Liver (tissue), 9 donors: ENCODE results near the gene CHAC1. TPM values are rescaled to one million over a fixed set of nuclear protein-coding genes. Genes with fewer than 3 reads are reported as not detected.

Source experiments
- DNase-seq: peaks from one replicate; pipeline ENCODE4 v3.0.0-alpha.2; 2017; ENCODE audit warnings: low spot score
- H3K27ac ChIP-seq, 2 donors: one replicate each; pipeline ENCODE4 v1.7.0; 2013; ENCODE audit warnings: inconsistent platforms in 2 of 2, low read length in 2 of 2, control low read depth in 1 of 2, low read depth in 1 of 2, mild to moderate bottlenecking in 1 of 2
- H3K27me3 ChIP-seq, 4 donors: one replicate each; pipeline versions ENCODE4 v1.6.1 to v1.7.0; 2013; ENCODE audit warnings: low read length in 3 of 4, inconsistent platforms in 1 of 4, mild to moderate bottlenecking in 1 of 4, moderate library complexity in 1 of 4; ENCODE audit not compliant: control insufficient read depth in 4 of 4, insufficient read depth in 4 of 4
- H3K36me3 ChIP-seq, 4 donors: one replicate each; pipeline versions ENCODE4 v1.6.1 to v1.7.0; 2013; ENCODE audit warnings: low read length in 3 of 4, mild to moderate bottlenecking in 3 of 4, low read depth in 1 of 4, moderate library complexity in 1 of 4; ENCODE audit not compliant: control insufficient read depth in 4 of 4, insufficient read depth in 3 of 4
- H3K4me1 ChIP-seq, 4 donors: one replicate each; pipeline versions ENCODE4 v1.6.1 to v1.7.0; 2013; ENCODE audit warnings: low read length in 3 of 4, mild to moderate bottlenecking in 3 of 4, moderate library complexity in 1 of 4; ENCODE audit not compliant: control insufficient read depth in 4 of 4, insufficient read depth in 4 of 4
- H3K4me3 ChIP-seq, 3 donors: one replicate each; pipeline versions ENCODE4 v1.6.1 to v1.7.0; 2013; ENCODE audit warnings: low read length in 3 of 3, control low read depth in 1 of 3, low read depth in 1 of 3, mild to moderate bottlenecking in 1 of 3
- H3K9ac ChIP-seq, 2 donors: one replicate each; pipeline ENCODE4 v1.7.0; 2013; ENCODE audit warnings: low read length in 2 of 2, mild to moderate bottlenecking in 2 of 2, moderate library complexity in 2 of 2, control low read depth in 1 of 2, low read depth in 1 of 2
- H3K9me3 ChIP-seq, 4 donors: one replicate each; pipeline versions ENCODE4 v1.6.1 to v1.7.0; 2013; ENCODE audit warnings: low read length in 3 of 4; ENCODE audit not compliant: control insufficient read depth in 4 of 4
- EGR1 ChIP-seq, 2 donors: IDR thresholded peaks; 2 replicates each; pipeline ENCODE4 v1.6.1; 2016 to 2018; ENCODE audit warnings: antibody characterized with exemption in 2 of 2, low read depth in 2 of 2
- NR2F2 ChIP-seq: IDR thresholded peaks from 2 replicates; pipeline ENCODE4 v1.6.1; 2016; ENCODE audit warnings: antibody characterized with exemption
- RXRA ChIP-seq, 2 donors: IDR thresholded peaks; 2 replicates each; pipeline ENCODE4 v1.6.1; 2017 to 2018; ENCODE audit warnings: antibody characterized with exemption in 2 of 2, mild to moderate bottlenecking in 1 of 2
- WGBS: extraction: QIAGEN DNeasy Blood & Tissue Kit; methylation state at CpG from one replicate; pipeline ENCODE4 v1.1.7; 2013; 5-methylcytosine and 5-hydroxymethylcytosine counted together
- polyA plus RNA-seq, 2 donors: library from polyadenylated mRNA; stranded (reverse) in 1 of 2; unstranded in 1 of 2; fragments of 200-250 nt in 1 of 2; fragments of >200 nt in 1 of 2; fragmentation: Nextera tagmentation in 1 of 2; extraction: Ambion mirVana in 1 of 2; gene quantifications; one replicate each; pipeline versions ENCODE4 v1.2.1 to v1.2.3, GENCODE V29; 2013 to 2015
- total RNA-seq, 2 donors: library from RNA; depleted of rRNA; stranded (reverse); fragments of >200 nt; gene quantifications; one replicate each; pipeline ENCODE4 v1.2.3, GENCODE V29; 2014
- TF ChIP-seq, protein P1 (sequence below): fragments of 150-350 bp; IDR thresholded peaks from 2 replicates; pipeline ENCODE4 v1.5.1; 2017; ENCODE audit warnings: improper control_type of control experiment, low read depth, low read length; ENCODE audit not compliant: missing input control
- TF ChIP-seq, protein P2 (sequence below): IDR thresholded peaks from 2 replicates; pipeline ENCODE4 v1.6.1; 2016; ENCODE audit warnings: antibody characterized with exemption
- TF ChIP-seq, protein P3 (sequence below): IDR thresholded peaks from 2 replicates; pipeline ENCODE4 v1.6.1; 2016; ENCODE audit warnings: antibody characterized with exemption
- TF ChIP-seq, protein P4 (sequence below): IDR thresholded peaks from 2 replicates; pipeline ENCODE4 v1.6.1; 2016; ENCODE audit warnings: antibody characterized with exemption, mild to moderate bottlenecking
- donor health status: healthy.
- donor health status: healthy.
- donor health status: healthy.
- donor health status: healthy.
- donor health status: healthy.

CHAC1 gene
- total and polyA plus RNA-seq, 4 donors: 0.19 to 3.5 (median 1.1) TPM

DNA sequence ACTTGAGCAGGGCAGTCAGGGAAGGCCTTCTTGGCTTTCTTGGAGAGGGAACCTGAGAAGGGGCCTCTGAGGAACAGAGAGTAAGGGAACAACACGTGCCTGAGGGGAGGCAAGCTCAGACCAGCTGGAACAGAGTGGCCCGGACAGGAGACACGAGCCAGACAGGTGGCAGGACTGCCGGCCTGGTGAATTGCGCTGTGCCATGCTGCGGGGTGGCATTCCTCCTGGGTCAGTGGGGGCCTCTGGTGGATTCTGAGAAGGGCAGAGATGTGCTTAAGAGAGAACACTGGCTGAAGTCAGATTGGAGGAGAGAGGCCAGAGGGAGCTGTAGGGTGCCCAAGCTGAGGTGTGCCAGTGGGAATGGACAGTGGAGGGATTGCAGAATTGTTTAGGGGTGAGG, 4.9 kb downstream of the CHAC1 start:
- peaks cover 0 to 11% (median 9%) of the 10 kb centered on the region in 4 donors for H3K4me1 ChIP-seq
- H3K9me3 ChIP-seq: no peaks in the 10 kb centered on the region
- H3K27me3 ChIP-seq: no peaks in the 10 kb centered on the region
- H3K36me3 ChIP-seq: no peaks in the 10 kb centered on the region
- WGBS: 88% methylated on average over 6 of the region's 6 CpGs
- TF ChIP-seq, protein P1, sequence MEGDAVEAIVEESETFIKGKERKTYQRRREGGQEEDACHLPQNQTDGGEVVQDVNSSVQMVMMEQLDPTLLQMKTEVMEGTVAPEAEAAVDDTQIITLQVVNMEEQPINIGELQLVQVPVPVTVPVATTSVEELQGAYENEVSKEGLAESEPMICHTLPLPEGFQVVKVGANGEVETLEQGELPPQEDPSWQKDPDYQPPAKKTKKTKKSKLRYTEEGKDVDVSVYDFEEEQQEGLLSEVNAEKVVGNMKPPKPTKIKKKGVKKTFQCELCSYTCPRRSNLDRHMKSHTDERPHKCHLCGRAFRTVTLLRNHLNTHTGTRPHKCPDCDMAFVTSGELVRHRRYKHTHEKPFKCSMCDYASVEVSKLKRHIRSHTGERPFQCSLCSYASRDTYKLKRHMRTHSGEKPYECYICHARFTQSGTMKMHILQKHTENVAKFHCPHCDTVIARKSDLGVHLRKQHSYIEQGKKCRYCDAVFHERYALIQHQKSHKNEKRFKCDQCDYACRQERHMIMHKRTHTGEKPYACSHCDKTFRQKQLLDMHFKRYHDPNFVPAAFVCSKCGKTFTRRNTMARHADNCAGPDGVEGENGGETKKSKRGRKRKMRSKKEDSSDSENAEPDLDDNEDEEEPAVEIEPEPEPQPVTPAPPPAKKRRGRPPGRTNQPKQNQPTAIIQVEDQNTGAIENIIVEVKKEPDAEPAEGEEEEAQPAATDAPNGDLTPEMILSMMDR: no peak
- TF ChIP-seq RXRA (IDR thresholded peaks at IDR 0.05) (no peak), NR2F2 (no peak)
- no peak overlapping the region for H3K4me3 ChIP-seq
- no peak for DNase-seq
- no peak overlapping the region for H3K27ac ChIP-seq
- H3K9ac ChIP-seq: no peak overlapping the region

DNA sequence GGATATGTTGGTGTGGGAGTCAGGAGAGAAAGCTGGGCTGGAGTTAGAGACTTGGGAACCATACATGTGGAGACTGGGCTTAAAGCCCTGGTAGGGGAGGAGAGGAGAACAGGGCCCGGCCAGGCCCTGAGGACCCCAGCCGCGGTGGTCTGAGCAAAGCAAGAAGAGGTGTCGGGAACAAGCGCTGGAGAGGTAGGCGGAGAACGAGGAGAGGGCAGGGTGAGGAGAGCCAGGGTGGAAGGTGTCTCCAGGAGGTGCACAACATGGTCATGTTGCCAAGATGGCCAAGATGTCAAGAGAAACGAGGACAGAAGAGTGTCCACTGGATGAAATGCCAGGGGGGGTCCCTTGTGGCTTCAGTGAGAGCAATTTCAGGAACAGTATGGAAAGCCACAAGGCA, 5.5 kb downstream of the CHAC1 start:
- no peaks in the 10 kb centered on the region for H3K27me3 ChIP-seq
- peaks cover 0 to 6% (median 5%) of the 10 kb centered on the region in 4 donors for H3K4me1 ChIP-seq
- H3K9me3 ChIP-seq: no peaks in the 10 kb centered on the region
- H3K27ac ChIP-seq: no peak overlapping the region
- no peak for DNase-seq
- H3K4me3 ChIP-seq: no peak overlapping the region
- H3K9ac ChIP-seq: no peak overlapping the region
- H3K36me3 ChIP-seq: no peaks in the 10 kb centered on the region
- TF ChIP-seq, protein P2, sequence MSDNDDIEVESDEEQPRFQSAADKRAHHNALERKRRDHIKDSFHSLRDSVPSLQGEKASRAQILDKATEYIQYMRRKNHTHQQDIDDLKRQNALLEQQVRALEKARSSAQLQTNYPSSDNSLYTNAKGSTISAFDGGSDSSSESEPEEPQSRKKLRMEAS: no peak
- TF ChIP-seq RXRA (IDR thresholded peaks at IDR 0.05) (no peak), NR2F2 (no peak), EGR1 (IDR thresholded peaks at IDR 0.05; ENCODE audit: low read depth in 2 of 2) (no peak)
- TF ChIP-seq, protein P3, sequence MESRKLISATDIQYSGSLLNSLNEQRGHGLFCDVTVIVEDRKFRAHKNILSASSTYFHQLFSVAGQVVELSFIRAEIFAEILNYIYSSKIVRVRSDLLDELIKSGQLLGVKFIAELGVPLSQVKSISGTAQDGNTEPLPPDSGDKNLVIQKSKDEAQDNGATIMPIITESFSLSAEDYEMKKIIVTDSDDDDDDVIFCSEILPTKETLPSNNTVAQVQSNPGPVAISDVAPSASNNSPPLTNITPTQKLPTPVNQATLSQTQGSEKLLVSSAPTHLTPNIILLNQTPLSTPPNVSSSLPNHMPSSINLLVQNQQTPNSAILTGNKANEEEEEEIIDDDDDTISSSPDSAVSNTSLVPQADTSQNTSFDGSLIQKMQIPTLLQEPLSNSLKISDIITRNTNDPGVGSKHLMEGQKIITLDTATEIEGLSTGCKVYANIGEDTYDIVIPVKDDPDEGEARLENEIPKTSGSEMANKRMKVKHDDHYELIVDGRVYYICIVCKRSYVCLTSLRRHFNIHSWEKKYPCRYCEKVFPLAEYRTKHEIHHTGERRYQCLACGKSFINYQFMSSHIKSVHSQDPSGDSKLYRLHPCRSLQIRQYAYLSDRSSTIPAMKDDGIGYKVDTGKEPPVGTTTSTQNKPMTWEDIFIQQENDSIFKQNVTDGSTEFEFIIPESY: no peak
- TF ChIP-seq, protein P4, sequence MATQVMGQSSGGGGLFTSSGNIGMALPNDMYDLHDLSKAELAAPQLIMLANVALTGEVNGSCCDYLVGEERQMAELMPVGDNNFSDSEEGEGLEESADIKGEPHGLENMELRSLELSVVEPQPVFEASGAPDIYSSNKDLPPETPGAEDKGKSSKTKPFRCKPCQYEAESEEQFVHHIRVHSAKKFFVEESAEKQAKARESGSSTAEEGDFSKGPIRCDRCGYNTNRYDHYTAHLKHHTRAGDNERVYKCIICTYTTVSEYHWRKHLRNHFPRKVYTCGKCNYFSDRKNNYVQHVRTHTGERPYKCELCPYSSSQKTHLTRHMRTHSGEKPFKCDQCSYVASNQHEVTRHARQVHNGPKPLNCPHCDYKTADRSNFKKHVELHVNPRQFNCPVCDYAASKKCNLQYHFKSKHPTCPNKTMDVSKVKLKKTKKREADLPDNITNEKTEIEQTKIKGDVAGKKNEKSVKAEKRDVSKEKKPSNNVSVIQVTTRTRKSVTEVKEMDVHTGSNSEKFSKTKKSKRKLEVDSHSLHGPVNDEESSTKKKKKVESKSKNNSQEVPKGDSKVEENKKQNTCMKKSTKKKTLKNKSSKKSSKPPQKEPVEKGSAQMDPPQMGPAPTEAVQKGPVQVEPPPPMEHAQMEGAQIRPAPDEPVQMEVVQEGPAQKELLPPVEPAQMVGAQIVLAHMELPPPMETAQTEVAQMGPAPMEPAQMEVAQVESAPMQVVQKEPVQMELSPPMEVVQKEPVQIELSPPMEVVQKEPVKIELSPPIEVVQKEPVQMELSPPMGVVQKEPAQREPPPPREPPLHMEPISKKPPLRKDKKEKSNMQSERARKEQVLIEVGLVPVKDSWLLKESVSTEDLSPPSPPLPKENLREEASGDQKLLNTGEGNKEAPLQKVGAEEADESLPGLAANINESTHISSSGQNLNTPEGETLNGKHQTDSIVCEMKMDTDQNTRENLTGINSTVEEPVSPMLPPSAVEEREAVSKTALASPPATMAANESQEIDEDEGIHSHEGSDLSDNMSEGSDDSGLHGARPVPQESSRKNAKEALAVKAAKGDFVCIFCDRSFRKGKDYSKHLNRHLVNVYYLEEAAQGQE: no peak
- 95% methylated on average over 8 of the region's 8 CpGs for WGBS
